GM23338 (cell line): ENCODE data around the gene TERT. TPM values are rescaled to one million over a fixed set of nuclear protein-coding genes. Genes with fewer than 3 reads are reported as not detected.

Source experiments
- ATAC-seq: fragments of 200-7000 bp; cut with Tn5 transposase; 3 replicates; pipeline ENCODE4 v1.9.1; 2020
- DNase-seq: peaks from one replicate; pipeline ENCODE4 v3.0.0-alpha.2; 2015; ENCODE audit warnings: low spot score
- H2AFZ ChIP-seq: fragments of 200-600 bp; sonication (generic); 2 replicates; pipeline ENCODE4 v1.8.0; 2016; ENCODE audit warnings: antibody characterized with exemption, mild to moderate bottlenecking, moderate library complexity
- H3F3A ChIP-seq: fragments of 200-600 bp; sonication (generic); replicated peaks from 2 replicates; pipeline ENCODE4 v1.8.0; 2017; ENCODE audit warnings: antibody characterized with exemption, mixed run types, low read depth
- H3K27ac ChIP-seq: fragments of 200-600 bp; sonication (generic); 2 replicates; pipeline ENCODE4 v1.6.1; 2016; ENCODE audit warnings: low read depth
- H3K27me3 ChIP-seq: fragments of 200-600 bp; sonication (generic); 2 replicates; pipeline ENCODE4 v1.8.0; 2016; ENCODE audit warnings: mild to moderate bottlenecking, mixed run types, moderate library complexity; ENCODE audit not compliant: insufficient read depth
- H3K36me3 ChIP-seq: fragments of 200-600 bp; sonication (generic); 2 replicates; pipeline ENCODE4 v1.8.0; 2016; ENCODE audit warnings: mild to moderate bottlenecking; ENCODE audit not compliant: insufficient read depth
- H3K4me1 ChIP-seq: fragments of 200-600 bp; sonication (generic); 2 replicates; pipeline ENCODE4 v1.8.0; 2016; ENCODE audit warnings: mild to moderate bottlenecking, moderate library complexity; ENCODE audit not compliant: insufficient read depth
- H3K4me2 ChIP-seq: fragments of 200-600 bp; sonication (generic); 2 replicates; pipeline ENCODE4 v1.7.1; 2017; ENCODE audit warnings: mixed run types
- H3K4me3 ChIP-seq: fragments of 200-600 bp; sonication (generic); 2 replicates; pipeline ENCODE4 v1.6.1; 2016; ENCODE audit warnings: mixed run types
- H3K79me2 ChIP-seq: fragments of 200-600 bp; sonication (generic); replicated peaks from 2 replicates; pipeline ENCODE4 v1.8.0; 2017; ENCODE audit warnings: mild to moderate bottlenecking; ENCODE audit not compliant: insufficient read depth
- H3K9me2 ChIP-seq: fragments of 200-600 bp; sonication (generic); 2 replicates; pipeline ENCODE4 v1.8.0; 2017; ENCODE audit not compliant: insufficient read depth
- H4K20me1 ChIP-seq: fragments of 200-600 bp; sonication (generic); replicated peaks from 2 replicates; pipeline ENCODE4 v1.8.0; 2017; ENCODE audit warnings: mild to moderate bottlenecking; ENCODE audit not compliant: insufficient read depth
- H3K27ac Mint-ChIP-seq: 2 replicates; pipeline ENCODE4 v1.8.0; 2020; ENCODE audit warnings: inconsistent platforms, mild to moderate bottlenecking, moderate library complexity, mixed read lengths
- H3K27me3 Mint-ChIP-seq: 3 replicates; pipeline ENCODE4 v1.8.0; 2022; ENCODE audit warnings: low read depth, mild to moderate bottlenecking, moderate library complexity, mixed read lengths, inconsistent platforms; ENCODE audit not compliant: insufficient read depth, poor library complexity
- H3K36me3 Mint-ChIP-seq: 3 replicates; pipeline ENCODE4 v1.8.0; 2021; ENCODE audit warnings: low read depth, mild to moderate bottlenecking, inconsistent platforms, moderate library complexity, mixed read lengths
- H3K4me1 Mint-ChIP-seq: 3 replicates; pipeline ENCODE4 v1.8.0; 2020; ENCODE audit warnings: mild to moderate bottlenecking, inconsistent platforms, mixed read lengths
- H3K4me3 Mint-ChIP-seq: 3 replicates; pipeline ENCODE4 v1.8.0; 2021; ENCODE audit warnings: moderate library complexity, mild to moderate bottlenecking, inconsistent platforms, mixed read lengths
- H3K9me3 Mint-ChIP-seq: 3 replicates; pipeline ENCODE4 v1.8.0; 2020; ENCODE audit warnings: moderate library complexity, mild to moderate bottlenecking, inconsistent platforms, mixed read lengths
- CREB1 ChIP-seq: fragments of 250-450 bp; sonication (Bioruptor Pico); IDR thresholded peaks from 2 replicates; pipeline ENCODE4 v1.5.0; 2020; ENCODE audit warnings: low read depth, mild to moderate bottlenecking, moderate library complexity
- EZH2 ChIP-seq: fragments of 200-600 bp; sonication (generic); IDR thresholded peaks from one replicate; pipeline ENCODE4 v1.8.0; 2017; ENCODE audit warnings: antibody characterized with exemption, mild to moderate bottlenecking, low read depth; ENCODE audit not compliant: unreplicated experiment
- EZH2phosphoT487 ChIP-seq: fragments of 200-600 bp; sonication (generic); IDR thresholded peaks from one replicate; pipeline ENCODE4 v1.8.1; 2018; ENCODE audit warnings: antibody characterized with exemption; ENCODE audit not compliant: unreplicated experiment
- JUNB ChIP-seq: IDR thresholded peaks from one replicate; pipeline ENCODE4 v1.6.1; 2016; ENCODE audit warnings: antibody characterized with exemption; ENCODE audit not compliant: unreplicated experiment
- NANOG ChIP-seq: IDR thresholded peaks from 2 replicates; pipeline ENCODE4 v1.6.1; 2016; ENCODE audit warnings: antibody characterized with exemption, borderline replicate concordance
- POLR2AphosphoS5 ChIP-seq: IDR thresholded peaks from 2 replicates; pipeline ENCODE4 v1.6.1; 2016; ENCODE audit warnings: antibody characterized with exemption, low read depth
- STAT1 ChIP-seq: IDR thresholded peaks from one replicate; pipeline ENCODE4 v1.6.1; 2016; ENCODE audit warnings: antibody characterized with exemption; ENCODE audit not compliant: unreplicated experiment
- ZNF114 ChIP-seq: fragments of 250-450 bp; sonication (Bioruptor Pico); IDR thresholded peaks from 2 replicates; pipeline ENCODE4 v1.5.0; 2020; ENCODE audit warnings: mild to moderate bottlenecking, moderate library complexity
- ZNF331 ChIP-seq: fragments of 250-450 bp; sonication (Bioruptor Pico); IDR thresholded peaks from 2 replicates; pipeline ENCODE4 v1.5.0; 2020; ENCODE audit warnings: low read depth, mild to moderate bottlenecking, moderate library complexity
- polyA plus RNA-seq: library from polyadenylated mRNA; unstranded; fragments of >200 nt; fragmentation: Nextera tagmentation; extraction: Ambion mirVana; gene quantifications from 2 replicates; pipeline ENCODE4 v1.2.1, GENCODE V29; 2016
- total RNA-seq: library from RNA; depleted of rRNA; stranded (reverse); fragments of >200 nt; shearing (Covaris generic); gene quantifications from 2 replicates; pipeline ENCODE4 v1.2.3, GENCODE V29; 2014
- TF ChIP-seq, protein P1 (sequence below): fragments of 250-450 bp; sonication (Bioruptor Pico); IDR thresholded peaks from 2 replicates; pipeline ENCODE4 v1.5.0; 2020; ENCODE audit warnings: mild to moderate bottlenecking, moderate library complexity
- TF ChIP-seq, protein P2 (sequence below), 2 experiments: fragments of 200-600 bp in 1 of 2; sonication (generic) in 1 of 2; conservative IDR thresholded peaks; 2 replicates each; pipeline versions ENCODE4 v1.5.1 to v1.6.1; 2016 to 2017; ENCODE audit warnings: antibody characterized with exemption in 2 of 2, low read depth in 2 of 2, mild to moderate bottlenecking in 2 of 2, moderate library complexity in 1 of 2
- TF ChIP-seq, protein P3 (sequence below): IDR thresholded peaks from 2 replicates; pipeline ENCODE4 v1.6.1; 2016; ENCODE audit warnings: antibody characterized with exemption
- TF ChIP-seq, protein P4 (sequence below): IDR thresholded peaks from one replicate; pipeline ENCODE4 v1.6.1; 2018; ENCODE audit warnings: antibody characterized with exemption; ENCODE audit not compliant: unreplicated experiment

The TERT gene
- total and polyA plus RNA-seq, 2 experiments from 2014 or later = 9.8 to 46.4 TPM

DNA sequence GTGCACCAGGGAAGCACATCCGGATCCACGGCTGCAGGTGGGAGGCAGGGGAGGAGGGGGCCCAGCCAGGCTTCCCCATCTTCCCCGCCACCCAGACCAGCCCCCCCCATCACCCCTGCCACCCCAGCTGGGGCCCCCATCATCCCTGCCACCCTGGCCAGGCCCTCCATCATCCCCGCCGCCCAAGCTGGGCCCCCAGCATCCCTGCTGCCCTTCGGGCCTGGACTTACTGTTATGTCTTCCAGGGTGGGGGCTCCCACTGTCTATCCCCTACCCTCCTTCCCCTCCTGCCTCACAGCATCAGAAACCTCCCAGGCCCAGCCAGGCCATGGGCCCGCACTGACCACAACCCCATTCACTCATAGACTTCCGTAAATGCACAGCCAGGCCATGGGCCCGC, 42.2 kb downstream of the TERT start:
- Histone ChIP-seq H2AFZ (no peak overlapping the region), H3K27me3 (no peaks in the 10 kb centered on the region), H3F3A (no peaks in the 10 kb centered on the region), H3K79me2 (no peaks in the 10 kb centered on the region), H3K36me3 (no peaks in the 10 kb centered on the region), H3K4me3 (no peak overlapping the region), H3K4me1 (no peaks in the 10 kb centered on the region), H3K27ac (no peak overlapping the region), H4K20me1 (no peaks in the 10 kb centered on the region), H3K4me2 (no peak overlapping the region), H3K9me2 (no peaks in the 10 kb centered on the region)
- no peak for TF ChIP-seq NANOG
- TF ChIP-seq EZH2 = no peak
- no peak for TF ChIP-seq STAT1
- TF ChIP-seq EZH2phosphoT487 = no peak
- TF ChIP-seq, protein P1, sequence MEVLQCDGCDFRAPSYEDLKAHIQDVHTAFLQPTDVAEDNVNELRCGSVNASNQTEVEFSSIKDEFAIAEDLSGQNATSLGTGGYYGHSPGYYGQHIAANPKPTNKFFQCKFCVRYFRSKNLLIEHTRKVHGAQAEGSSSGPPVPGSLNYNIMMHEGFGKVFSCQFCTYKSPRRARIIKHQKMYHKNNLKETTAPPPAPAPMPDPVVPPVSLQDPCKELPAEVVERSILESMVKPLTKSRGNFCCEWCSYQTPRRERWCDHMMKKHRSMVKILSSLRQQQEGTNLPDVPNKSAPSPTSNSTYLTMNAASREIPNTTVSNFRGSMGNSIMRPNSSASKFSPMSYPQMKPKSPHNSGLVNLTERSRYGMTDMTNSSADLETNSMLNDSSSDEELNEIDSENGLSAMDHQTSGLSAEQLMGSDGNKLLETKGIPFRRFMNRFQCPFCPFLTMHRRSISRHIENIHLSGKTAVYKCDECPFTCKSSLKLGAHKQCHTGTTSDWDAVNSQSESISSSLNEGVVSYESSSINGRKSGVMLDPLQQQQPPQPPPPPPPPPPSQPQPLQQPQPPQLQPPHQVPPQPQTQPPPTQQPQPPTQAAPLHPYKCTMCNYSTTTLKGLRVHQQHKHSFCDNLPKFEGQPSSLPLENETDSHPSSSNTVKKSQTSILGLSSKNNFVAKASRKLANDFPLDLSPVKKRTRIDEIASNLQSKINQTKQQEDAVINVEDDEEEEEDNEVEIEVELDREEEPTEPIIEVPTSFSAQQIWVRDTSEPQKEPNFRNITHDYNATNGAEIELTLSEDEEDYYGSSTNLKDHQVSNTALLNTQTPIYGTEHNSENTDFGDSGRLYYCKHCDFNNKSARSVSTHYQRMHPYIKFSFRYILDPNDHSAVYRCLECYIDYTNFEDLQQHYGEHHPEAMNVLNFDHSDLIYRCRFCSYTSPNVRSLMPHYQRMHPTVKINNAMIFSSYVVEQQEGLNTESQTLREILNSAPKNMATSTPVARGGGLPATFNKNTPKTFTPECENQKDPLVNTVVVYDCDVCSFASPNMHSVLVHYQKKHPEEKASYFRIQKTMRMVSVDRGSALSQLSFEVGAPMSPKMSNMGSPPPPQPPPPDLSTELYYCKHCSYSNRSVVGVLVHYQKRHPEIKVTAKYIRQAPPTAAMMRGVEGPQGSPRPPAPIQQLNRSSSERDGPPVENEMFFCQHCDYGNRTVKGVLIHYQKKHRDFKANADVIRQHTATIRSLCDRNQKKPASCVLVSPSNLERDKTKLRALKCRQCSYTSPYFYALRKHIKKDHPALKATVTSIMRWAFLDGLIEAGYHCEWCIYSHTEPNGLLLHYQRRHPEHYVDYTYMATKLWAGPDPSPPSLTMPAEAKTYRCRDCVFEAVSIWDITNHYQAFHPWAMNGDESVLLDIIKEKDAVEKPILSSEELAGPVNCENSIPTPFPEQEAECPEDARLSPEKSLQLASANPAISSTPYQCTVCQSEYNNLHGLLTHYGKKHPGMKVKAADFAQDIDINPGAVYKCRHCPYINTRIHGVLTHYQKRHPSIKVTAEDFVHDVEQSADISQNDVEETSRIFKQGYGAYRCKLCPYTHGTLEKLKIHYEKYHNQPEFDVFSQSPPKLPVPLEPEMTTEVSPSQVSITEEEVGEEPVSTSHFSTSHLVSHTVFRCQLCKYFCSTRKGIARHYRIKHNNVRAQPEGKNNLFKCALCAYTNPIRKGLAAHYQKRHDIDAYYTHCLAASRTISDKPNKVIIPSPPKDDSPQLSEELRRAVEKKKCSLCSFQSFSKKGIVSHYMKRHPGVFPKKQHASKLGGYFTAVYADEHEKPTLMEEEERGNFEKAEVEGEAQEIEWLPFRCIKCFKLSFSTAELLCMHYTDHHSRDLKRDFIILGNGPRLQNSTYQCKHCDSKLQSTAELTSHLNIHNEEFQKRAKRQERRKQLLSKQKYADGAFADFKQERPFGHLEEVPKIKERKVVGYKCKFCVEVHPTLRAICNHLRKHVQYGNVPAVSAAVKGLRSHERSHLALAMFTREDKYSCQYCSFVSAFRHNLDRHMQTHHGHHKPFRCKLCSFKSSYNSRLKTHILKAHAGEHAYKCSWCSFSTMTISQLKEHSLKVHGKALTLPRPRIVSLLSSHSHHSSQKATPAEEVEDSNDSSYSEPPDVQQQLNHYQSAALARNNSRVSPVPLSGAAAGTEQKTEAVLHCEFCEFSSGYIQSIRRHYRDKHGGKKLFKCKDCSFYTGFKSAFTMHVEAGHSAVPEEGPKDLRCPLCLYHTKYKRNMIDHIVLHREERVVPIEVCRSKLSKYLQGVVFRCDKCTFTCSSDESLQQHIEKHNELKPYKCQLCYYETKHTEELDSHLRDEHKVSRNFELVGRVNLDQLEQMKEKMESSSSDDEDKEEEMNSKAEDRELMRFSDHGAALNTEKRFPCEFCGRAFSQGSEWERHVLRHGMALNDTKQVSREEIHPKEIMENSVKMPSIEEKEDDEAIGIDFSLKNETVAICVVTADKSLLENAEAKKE (CRISPR knock-in tag) = no peak
- TF ChIP-seq, protein P2, sequence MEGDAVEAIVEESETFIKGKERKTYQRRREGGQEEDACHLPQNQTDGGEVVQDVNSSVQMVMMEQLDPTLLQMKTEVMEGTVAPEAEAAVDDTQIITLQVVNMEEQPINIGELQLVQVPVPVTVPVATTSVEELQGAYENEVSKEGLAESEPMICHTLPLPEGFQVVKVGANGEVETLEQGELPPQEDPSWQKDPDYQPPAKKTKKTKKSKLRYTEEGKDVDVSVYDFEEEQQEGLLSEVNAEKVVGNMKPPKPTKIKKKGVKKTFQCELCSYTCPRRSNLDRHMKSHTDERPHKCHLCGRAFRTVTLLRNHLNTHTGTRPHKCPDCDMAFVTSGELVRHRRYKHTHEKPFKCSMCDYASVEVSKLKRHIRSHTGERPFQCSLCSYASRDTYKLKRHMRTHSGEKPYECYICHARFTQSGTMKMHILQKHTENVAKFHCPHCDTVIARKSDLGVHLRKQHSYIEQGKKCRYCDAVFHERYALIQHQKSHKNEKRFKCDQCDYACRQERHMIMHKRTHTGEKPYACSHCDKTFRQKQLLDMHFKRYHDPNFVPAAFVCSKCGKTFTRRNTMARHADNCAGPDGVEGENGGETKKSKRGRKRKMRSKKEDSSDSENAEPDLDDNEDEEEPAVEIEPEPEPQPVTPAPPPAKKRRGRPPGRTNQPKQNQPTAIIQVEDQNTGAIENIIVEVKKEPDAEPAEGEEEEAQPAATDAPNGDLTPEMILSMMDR (conservative IDR thresholded peaks at IDR 0.05; ENCODE audit: low read depth in 2 of 2) = no peak
- TF ChIP-seq, protein P3, sequence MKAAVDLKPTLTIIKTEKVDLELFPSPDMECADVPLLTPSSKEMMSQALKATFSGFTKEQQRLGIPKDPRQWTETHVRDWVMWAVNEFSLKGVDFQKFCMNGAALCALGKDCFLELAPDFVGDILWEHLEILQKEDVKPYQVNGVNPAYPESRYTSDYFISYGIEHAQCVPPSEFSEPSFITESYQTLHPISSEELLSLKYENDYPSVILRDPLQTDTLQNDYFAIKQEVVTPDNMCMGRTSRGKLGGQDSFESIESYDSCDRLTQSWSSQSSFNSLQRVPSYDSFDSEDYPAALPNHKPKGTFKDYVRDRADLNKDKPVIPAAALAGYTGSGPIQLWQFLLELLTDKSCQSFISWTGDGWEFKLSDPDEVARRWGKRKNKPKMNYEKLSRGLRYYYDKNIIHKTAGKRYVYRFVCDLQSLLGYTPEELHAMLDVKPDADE = no peak
- no peak for TF ChIP-seq JUNB
- no peak for TF ChIP-seq POLR2AphosphoS5
- TF ChIP-seq ZNF114 (CRISPR knock-in tag) = no peak
- no peak for TF ChIP-seq CREB1 (CRISPR knock-in tag)
- TF ChIP-seq ZNF331 (CRISPR knock-in tag) = no peak
- TF ChIP-seq, protein P4, sequence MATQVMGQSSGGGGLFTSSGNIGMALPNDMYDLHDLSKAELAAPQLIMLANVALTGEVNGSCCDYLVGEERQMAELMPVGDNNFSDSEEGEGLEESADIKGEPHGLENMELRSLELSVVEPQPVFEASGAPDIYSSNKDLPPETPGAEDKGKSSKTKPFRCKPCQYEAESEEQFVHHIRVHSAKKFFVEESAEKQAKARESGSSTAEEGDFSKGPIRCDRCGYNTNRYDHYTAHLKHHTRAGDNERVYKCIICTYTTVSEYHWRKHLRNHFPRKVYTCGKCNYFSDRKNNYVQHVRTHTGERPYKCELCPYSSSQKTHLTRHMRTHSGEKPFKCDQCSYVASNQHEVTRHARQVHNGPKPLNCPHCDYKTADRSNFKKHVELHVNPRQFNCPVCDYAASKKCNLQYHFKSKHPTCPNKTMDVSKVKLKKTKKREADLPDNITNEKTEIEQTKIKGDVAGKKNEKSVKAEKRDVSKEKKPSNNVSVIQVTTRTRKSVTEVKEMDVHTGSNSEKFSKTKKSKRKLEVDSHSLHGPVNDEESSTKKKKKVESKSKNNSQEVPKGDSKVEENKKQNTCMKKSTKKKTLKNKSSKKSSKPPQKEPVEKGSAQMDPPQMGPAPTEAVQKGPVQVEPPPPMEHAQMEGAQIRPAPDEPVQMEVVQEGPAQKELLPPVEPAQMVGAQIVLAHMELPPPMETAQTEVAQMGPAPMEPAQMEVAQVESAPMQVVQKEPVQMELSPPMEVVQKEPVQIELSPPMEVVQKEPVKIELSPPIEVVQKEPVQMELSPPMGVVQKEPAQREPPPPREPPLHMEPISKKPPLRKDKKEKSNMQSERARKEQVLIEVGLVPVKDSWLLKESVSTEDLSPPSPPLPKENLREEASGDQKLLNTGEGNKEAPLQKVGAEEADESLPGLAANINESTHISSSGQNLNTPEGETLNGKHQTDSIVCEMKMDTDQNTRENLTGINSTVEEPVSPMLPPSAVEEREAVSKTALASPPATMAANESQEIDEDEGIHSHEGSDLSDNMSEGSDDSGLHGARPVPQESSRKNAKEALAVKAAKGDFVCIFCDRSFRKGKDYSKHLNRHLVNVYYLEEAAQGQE = no peak
- Mint-ChIP-seq H3K36me3 (peaks cover 5% of the 10 kb centered on the region; the same call in 2 of the 3 replicates), H3K4me1 (no peaks in the 10 kb centered on the region; the same call in 2 of the 3 replicates), H3K4me3 (no peak overlapping the region), H3K27ac (no peak overlapping the region), H3K9me3 (no peaks in the 10 kb centered on the region), H3K27me3 (peaks cover 3% of the 10 kb centered on the region)
- ATAC-seq (no peak), DNase-seq (no peak)
